IgD-negative memory B cell (primary cell): ENCODE measurements around the gene SOCS1. TPM values are rescaled to one million over a fixed set of nuclear protein-coding genes. Genes with fewer than 3 reads are reported as not detected.

Source experiments
- H3K27ac Mint-ChIP-seq, 3 donors: one replicate each; pipeline ENCODE4 v1.8.0; 2020 to 2022; ENCODE audit warnings: mild to moderate bottlenecking in 3 of 3, mixed read lengths in 3 of 3, moderate library complexity in 1 of 3
- H3K27me3 Mint-ChIP-seq: one replicate; pipeline ENCODE4 v1.8.0; 2021; ENCODE audit warnings: mixed read lengths
- H3K36me3 Mint-ChIP-seq: one replicate; pipeline ENCODE4 v1.8.0; 2020; ENCODE audit warnings: mild to moderate bottlenecking, mixed read lengths
- H3K4me1 Mint-ChIP-seq, 3 donors: one replicate each; pipeline ENCODE4 v1.8.0; 2020 to 2022; ENCODE audit warnings: mixed read lengths in 3 of 3, mild to moderate bottlenecking in 1 of 3
- H3K4me3 Mint-ChIP-seq, 4 donors: one replicate each; pipeline ENCODE4 v1.8.0; 2020 to 2022; ENCODE audit warnings: mild to moderate bottlenecking in 4 of 4, mixed read lengths in 4 of 4, moderate library complexity in 3 of 4
- H3K9me3 Mint-ChIP-seq, 3 donors: one replicate each; pipeline ENCODE4 v1.8.0; 2020 to 2021; ENCODE audit warnings: mixed read lengths in 3 of 3, mild to moderate bottlenecking in 1 of 3
- polyA plus RNA-seq: library from polyadenylated mRNA; unstranded; fragments of 300-500 nt; fragmentation: Illumina TruSeq; gene quantifications from one replicate; pipeline ENCODE4 v1.2.3, GENCODE V29; 2021

Gene SOCS1
- polyA plus RNA-seq, 1 donor from 2014 or later: 39.1 TPM

GRCh38 chr16:11217651-11218603, 38.1 kb downstream of the SOCS1 start:
- no peaks in the 10 kb centered on the region for H3K36me3 Mint-ChIP-seq
- no peak overlapping the region for H3K27ac Mint-ChIP-seq
- peaks cover 3 to 7% (median 7%) of the 10 kb centered on the region in 3 donors for H3K9me3 Mint-ChIP-seq
- H3K4me3 Mint-ChIP-seq: no peak overlapping the region
- H3K4me1 Mint-ChIP-seq: peaks cover 6 to 9% (median 8%) of the 10 kb centered on the region in 3 donors
- no peaks in the 10 kb centered on the region for H3K27me3 Mint-ChIP-seq

DNA sequence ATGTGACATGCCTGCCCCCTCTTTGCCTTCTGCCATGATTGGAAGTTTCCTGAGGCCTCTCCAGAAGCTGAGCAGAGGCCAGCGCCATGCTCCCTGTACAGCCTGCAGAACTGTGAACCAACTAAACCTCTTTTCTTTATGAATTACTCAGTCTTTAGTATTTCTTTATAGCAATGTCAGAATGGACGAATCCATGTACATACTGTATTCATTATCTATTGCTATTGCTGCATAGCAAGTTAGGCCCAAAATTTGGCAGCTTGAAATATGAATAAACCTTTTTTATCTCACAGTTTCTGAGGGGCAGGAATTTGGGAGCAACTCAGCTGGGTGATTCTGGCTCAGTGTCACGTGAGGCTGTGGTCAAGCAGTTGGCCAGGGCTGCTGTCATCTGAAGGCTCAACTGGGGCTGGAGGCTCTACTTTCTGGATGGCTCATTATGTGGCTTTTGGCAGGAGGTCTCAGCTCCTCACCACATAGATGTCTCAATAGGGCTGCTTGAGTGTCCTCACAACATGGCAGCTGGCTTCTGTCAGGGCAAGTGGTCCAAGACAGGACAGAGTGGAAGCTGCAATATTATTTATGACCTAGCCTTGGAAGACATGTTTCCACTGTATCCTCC, 40.0 kb downstream of the SOCS1 start:
- H3K4me1 Mint-ChIP-seq: peaks cover 6 to 12% (median 7%) of the 10 kb centered on the region in 3 donors
- no peak overlapping the region for H3K4me3 Mint-ChIP-seq
- H3K27ac Mint-ChIP-seq: no peak overlapping the region
- H3K27me3 Mint-ChIP-seq: peaks cover 5% of the 10 kb centered on the region
- peaks cover 3% of the 10 kb centered on the region for H3K36me3 Mint-ChIP-seq
- H3K9me3 Mint-ChIP-seq: peaks cover 3 to 7% (median 7%) of the 10 kb centered on the region in 3 donors

- Mint-ChIP-seq H3K27me3 (peaks cover 9% of the 10 kb centered on the region), H3K4me1 (peaks cover 0 to 5% (median 5%) of the 10 kb centered on the region in 3 donors), H3K27ac (peak overlapping the region in 1 of 3 donors; percentile 74), H3K9me3 (peaks cover 3 to 7% (median 7%) of the 10 kb centered on the region in 3 donors), H3K4me3 (no peak overlapping the region), H3K36me3 (peaks cover 3% of the 10 kb centered on the region)
Observed at GRCh38 chr16:11213799-11214198, 42.2 kb downstream of the SOCS1 start.

DNA sequence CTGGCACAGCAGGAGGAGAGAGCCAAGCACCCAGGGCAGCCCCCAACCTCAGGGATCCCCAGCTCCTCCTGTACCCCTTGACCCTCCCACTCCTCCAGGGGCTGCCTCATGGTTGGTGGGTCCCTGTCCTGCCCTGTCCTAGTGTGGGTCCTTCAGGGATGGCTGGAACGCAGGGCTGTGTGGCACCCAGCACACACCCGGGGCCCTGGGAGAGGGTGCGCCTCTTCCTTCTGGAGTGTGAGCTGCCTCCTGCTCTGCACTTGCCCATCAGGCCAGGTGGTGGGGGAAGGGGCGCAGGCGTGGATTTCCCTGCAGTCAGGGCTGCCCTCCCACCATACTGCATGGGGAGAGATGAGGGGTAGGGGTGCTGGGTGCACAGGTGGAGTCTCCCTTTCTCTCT, 42.6 kb downstream of the SOCS1 start:
- peak overlapping the region in 1 of 4 donors; percentile 41 for H3K4me3 Mint-ChIP-seq
- peaks cover 9% of the 10 kb centered on the region for H3K27me3 Mint-ChIP-seq
- no peak overlapping the region for H3K27ac Mint-ChIP-seq
- H3K9me3 Mint-ChIP-seq: peaks cover 3 to 7% (median 7%) of the 10 kb centered on the region in 3 donors
- H3K4me1 Mint-ChIP-seq: peaks cover 0 to 5% (median 4%) of the 10 kb centered on the region in 3 donors
- peaks cover 3% of the 10 kb centered on the region for H3K36me3 Mint-ChIP-seq

DNA sequence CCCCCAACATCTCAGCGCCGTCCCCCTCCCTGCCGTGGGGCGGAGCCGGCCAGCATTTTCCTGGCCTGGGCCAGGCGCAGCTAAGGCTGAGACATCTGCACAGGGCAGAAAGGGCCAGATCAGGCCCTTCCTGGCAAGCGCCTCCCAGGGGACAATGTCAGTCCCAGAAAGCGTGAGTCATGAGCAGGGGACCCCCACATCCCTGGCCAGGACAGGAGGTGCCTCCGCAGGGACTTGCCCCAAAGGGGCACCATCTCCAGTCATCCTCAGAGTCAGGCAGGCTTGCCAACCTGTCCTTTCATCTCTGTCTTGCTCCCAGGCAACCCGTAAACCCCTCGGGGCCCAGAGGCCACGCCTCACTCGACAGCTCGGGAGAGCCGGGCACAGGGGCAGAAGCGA, 43.2 kb downstream of the SOCS1 start:
- H3K9me3 Mint-ChIP-seq: peaks cover 3 to 7% (median 7%) of the 10 kb centered on the region in 3 donors
- H3K4me1 Mint-ChIP-seq: peaks cover 0 to 5% (median 4%) of the 10 kb centered on the region in 3 donors
- no peak overlapping the region for H3K27ac Mint-ChIP-seq
- H3K27me3 Mint-ChIP-seq: peaks cover 9% of the 10 kb centered on the region
- peaks cover 3% of the 10 kb centered on the region for H3K36me3 Mint-ChIP-seq
- peak overlapping the region in 1 of 4 donors; percentile 41 for H3K4me3 Mint-ChIP-seq

GRCh38 chr16:11211977-11212797, 43.8 kb downstream of the SOCS1 start:
- peaks cover 9% of the 10 kb centered on the region for H3K27me3 Mint-ChIP-seq
- H3K36me3 Mint-ChIP-seq: peaks cover 3% of the 10 kb centered on the region
- H3K4me3 Mint-ChIP-seq: peak overlapping the region in 1 of 4 donors; percentile 12
- peaks cover 3 to 7% (median 7%) of the 10 kb centered on the region in 3 donors for H3K9me3 Mint-ChIP-seq
- peaks cover 0 to 4% (median 3%) of the 10 kb centered on the region in 3 donors for H3K4me1 Mint-ChIP-seq
- no peak overlapping the region for H3K27ac Mint-ChIP-seq

DNA sequence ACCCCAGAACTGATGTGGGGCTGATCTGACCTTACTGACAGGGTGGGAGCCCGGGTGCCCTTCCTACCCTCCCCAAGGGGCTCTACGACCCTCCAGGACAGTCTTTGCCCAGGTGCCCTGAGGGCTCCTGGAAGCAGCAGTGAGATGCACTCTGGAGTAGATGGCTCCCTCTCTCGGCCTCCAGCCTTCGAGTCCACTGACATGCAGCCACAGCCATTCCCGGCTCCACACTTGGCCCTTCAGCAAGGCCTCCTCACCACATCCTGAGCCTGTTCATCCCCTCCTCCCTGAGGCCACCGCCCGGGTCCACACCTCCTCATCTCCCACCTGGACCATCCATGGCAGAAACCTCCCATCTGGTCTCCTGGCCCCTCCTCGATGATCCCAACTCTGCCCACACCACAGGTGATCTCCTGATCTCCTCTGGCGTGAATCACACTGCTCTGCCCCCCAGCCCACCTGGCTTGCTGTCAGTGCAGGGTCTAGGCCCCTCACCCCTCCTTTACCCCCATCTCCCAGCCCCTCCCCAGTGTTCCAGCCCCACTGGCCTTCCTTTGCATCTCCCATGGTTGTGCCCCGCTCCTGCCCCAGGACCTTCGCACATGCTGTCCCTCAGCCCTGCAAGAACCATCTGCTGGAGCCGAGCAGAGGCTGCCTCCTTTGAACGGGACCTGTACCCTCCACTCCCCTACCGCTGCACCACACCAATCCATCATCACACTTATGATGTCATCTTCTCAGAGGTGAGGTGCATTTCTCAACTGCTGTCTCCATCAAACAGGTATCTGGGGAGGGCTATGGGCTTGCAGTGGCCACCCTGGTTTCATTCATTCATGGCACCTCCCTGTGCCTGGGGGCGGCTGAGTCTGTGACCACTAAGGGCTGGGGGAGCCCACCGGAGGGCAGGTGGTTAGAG, 44.7 kb downstream of the SOCS1 start:
- Mint-ChIP-seq H3K4me3 (no peak overlapping the region), H3K27me3 (peaks cover 13% of the 10 kb centered on the region), H3K36me3 (peaks cover 3% of the 10 kb centered on the region), H3K4me1 (peaks cover 7 to 10% (median 9%) of the 10 kb centered on the region in 3 donors), H3K27ac (no peak overlapping the region), H3K9me3 (peaks cover 3 to 7% (median 7%) of the 10 kb centered on the region in 3 donors)

GRCh38 chr16:11210260-11210659, 45.7 kb downstream of the SOCS1 start:
- Mint-ChIP-seq H3K27ac (no peak overlapping the region), H3K4me3 (no peak overlapping the region), H3K27me3 (peaks cover 17% of the 10 kb centered on the region), H3K36me3 (peaks cover 3% of the 10 kb centered on the region), H3K4me1 (peaks cover 12 to 14% (median 13%) of the 10 kb centered on the region in 3 donors), H3K9me3 (no peaks in the 10 kb centered on the region)

DNA sequence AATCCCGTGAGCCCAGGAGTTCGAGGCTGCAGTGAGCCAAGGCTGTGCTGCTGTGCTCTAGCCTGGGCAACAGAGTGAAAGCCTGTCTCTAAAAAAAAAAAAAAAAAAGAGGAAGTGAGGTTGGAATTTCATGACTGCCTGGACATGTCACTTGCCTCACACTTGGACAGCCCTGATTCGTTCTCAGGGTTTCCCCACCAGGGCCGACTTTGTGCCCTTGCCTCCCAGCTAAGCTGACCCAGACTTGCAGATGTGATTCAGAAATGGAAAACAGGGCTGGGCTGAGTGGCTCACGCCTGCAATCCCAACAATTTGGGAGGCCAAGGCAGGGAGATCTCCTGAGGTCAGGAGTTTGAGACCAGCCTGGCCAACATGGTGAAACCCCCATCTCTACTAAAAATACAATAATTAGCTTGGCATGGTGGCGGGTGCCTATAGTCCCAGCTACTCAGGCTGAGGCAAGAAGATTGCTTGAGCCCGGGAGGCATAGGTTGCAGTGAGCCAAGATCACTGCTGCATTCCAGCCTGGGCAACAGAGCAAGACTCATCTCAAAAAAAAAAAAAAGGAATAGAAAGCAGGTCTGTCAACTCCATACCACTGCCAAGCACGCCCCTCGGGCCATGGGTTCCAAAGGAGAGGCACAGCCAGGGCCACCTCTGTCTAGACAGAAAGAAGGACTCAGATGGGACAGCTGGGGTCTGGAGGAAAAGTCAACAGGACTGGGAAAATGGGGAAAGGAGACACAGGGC, 46.9 kb downstream of the SOCS1 start:
- Mint-ChIP-seq H3K9me3 (no peaks in the 10 kb centered on the region), H3K4me1 (peaks cover 13 to 15% (median 15%) of the 10 kb centered on the region in 3 donors), H3K4me3 (no peak overlapping the region), H3K27ac (no peak overlapping the region), H3K36me3 (peaks cover 3% of the 10 kb centered on the region), H3K27me3 (peaks cover 22% of the 10 kb centered on the region)

- Mint-ChIP-seq H3K9me3 (no peaks in the 10 kb centered on the region), H3K4me3 (no peak overlapping the region), H3K36me3 (peaks cover 3% of the 10 kb centered on the region), H3K27me3 (peaks cover 24% of the 10 kb centered on the region), H3K4me1 (peaks cover 13 to 19% (median 15%) of the 10 kb centered on the region in 3 donors), H3K27ac (peak overlapping the region in 1 of 3 donors; percentile 17)
Observed at GRCh38 chr16:11207646-11208045, 48.4 kb downstream of the SOCS1 start.

- peaks cover 30% of the 10 kb centered on the region for H3K27me3 Mint-ChIP-seq
- peaks cover 15 to 19% (median 18%) of the 10 kb centered on the region in 3 donors for H3K4me1 Mint-ChIP-seq
- no peak overlapping the region for H3K27ac Mint-ChIP-seq
- peaks cover 2% of the 10 kb centered on the region for H3K36me3 Mint-ChIP-seq
- H3K9me3 Mint-ChIP-seq: no peaks in the 10 kb centered on the region
- peak overlapping the region in 1 of 4 donors; percentile 27 for H3K4me3 Mint-ChIP-seq
Observed at GRCh38 chr16:11205754-11206581, 50.0 kb downstream of the SOCS1 start.

DNA sequence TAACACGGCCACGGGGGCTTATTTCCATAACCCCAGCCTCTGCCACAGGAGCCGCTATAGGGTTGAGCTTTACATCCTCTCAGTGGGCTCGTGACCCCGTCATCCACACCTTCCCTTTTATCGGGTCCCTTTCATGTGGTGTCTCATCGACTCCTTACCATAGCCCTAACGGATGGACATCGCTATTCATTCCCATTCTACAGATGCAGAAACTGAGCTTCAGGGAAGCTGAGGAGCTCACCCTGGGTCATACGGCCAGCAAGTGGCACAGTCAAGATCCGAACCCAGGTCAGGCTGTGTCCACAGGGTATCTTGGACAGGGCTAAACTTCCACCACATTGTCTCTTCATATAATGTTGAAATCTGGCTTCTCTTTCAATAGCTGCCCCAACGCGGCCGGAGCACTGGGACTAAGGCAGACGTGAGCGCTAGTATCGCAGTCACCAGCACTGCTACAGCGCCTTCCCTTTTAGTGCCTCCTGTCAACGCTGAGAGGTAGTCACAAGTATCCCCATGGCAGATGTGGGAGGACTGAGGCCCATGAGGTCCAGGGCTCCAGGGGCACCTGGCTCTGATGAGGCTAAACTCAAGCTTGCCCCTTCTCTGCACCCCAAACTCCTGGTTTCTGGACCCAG, 50.8 kb downstream of the SOCS1 start:
- Mint-ChIP-seq H3K27me3 (peaks cover 28% of the 10 kb centered on the region), H3K4me1 (peaks cover 18 to 21% (median 19%) of the 10 kb centered on the region in 3 donors), H3K4me3 (peak overlapping the region in 1 of 4 donors; percentile 55), H3K27ac (no peak overlapping the region), H3K9me3 (no peaks in the 10 kb centered on the region), H3K36me3 (peaks cover 2% of the 10 kb centered on the region)
